Measurements from ENCODE around the gene SPATA25.

Gene SPATA25

GRCh38 chr20:45890985-45891983, 3.9 kb upstream of the SPATA25 start, which contains the start of the genes CTSA and NEURL2:
CTSA (plus strand) TSS chr20:45891335; CDS start chr20:45891569, 234 bp downstream.
NEURL2 (minus strand) TSS chr20:45891208; CDS start chr20:45890991, 217 bp downstream.
- Histone ChIP-seq H3K9me3 (ENCODE audit: severe bottlenecking) (no peaks in the 10 kb centered on the region), H3K27me3 (ENCODE audit: insufficient read depth, low read depth, severe bottlenecking) (no peaks in the 10 kb centered on the region), H3K27ac (peak within 1 kb of the TSS; percentile 81), H3K4me3 (ENCODE audit: low read depth, low read length) (peak within 1 kb of the TSS; percentile 60), H3K36me3 (peaks cover 41% of the 10 kb centered on the region)
- TF ChIP-seq, protein P1, sequence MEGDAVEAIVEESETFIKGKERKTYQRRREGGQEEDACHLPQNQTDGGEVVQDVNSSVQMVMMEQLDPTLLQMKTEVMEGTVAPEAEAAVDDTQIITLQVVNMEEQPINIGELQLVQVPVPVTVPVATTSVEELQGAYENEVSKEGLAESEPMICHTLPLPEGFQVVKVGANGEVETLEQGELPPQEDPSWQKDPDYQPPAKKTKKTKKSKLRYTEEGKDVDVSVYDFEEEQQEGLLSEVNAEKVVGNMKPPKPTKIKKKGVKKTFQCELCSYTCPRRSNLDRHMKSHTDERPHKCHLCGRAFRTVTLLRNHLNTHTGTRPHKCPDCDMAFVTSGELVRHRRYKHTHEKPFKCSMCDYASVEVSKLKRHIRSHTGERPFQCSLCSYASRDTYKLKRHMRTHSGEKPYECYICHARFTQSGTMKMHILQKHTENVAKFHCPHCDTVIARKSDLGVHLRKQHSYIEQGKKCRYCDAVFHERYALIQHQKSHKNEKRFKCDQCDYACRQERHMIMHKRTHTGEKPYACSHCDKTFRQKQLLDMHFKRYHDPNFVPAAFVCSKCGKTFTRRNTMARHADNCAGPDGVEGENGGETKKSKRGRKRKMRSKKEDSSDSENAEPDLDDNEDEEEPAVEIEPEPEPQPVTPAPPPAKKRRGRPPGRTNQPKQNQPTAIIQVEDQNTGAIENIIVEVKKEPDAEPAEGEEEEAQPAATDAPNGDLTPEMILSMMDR (IDR thresholded peaks at IDR 0.05; ENCODE audit: low read depth, low read length) = no peak
- peak; percentile 92 for DNase-seq

- DNase-seq = peak; percentile 92
- peak overlapping the region; percentile 81 for H3K27ac ChIP-seq
- H3K9me3 ChIP-seq (ENCODE audit: severe bottlenecking) = no peaks in the 10 kb centered on the region
- peaks cover 37% of the 10 kb centered on the region for H3K36me3 ChIP-seq
- no peaks in the 10 kb centered on the region for H3K27me3 ChIP-seq (ENCODE audit: insufficient read depth, low read depth, severe bottlenecking)
- H3K4me3 ChIP-seq (ENCODE audit: low read depth, low read length) = peak overlapping the region; percentile 60
- TF ChIP-seq, protein P1 (IDR thresholded peaks at IDR 0.05; ENCODE audit: low read depth, low read length) = peak; percentile 91
These were observed 2.9 kb upstream of the SPATA25 start for GRCh38 chr20:45890077-45890984.

GRCh38 chr20:45888681-45889080, 1.3 kb upstream of the SPATA25 start:
- no peak overlapping the region for H3K4me3 ChIP-seq (ENCODE audit: low read depth, low read length)
- H3K27me3 ChIP-seq (ENCODE audit: insufficient read depth, low read depth, severe bottlenecking) = no peaks in the 10 kb centered on the region
- no peaks in the 10 kb centered on the region for H3K9me3 ChIP-seq (ENCODE audit: severe bottlenecking)
- no peak overlapping the region for H3K27ac ChIP-seq
- TF ChIP-seq, protein P1 (IDR thresholded peaks at IDR 0.05; ENCODE audit: low read depth, low read length) = no peak
- H3K36me3 ChIP-seq = peaks cover 34% of the 10 kb centered on the region
- no peak for DNase-seq

DNA sequence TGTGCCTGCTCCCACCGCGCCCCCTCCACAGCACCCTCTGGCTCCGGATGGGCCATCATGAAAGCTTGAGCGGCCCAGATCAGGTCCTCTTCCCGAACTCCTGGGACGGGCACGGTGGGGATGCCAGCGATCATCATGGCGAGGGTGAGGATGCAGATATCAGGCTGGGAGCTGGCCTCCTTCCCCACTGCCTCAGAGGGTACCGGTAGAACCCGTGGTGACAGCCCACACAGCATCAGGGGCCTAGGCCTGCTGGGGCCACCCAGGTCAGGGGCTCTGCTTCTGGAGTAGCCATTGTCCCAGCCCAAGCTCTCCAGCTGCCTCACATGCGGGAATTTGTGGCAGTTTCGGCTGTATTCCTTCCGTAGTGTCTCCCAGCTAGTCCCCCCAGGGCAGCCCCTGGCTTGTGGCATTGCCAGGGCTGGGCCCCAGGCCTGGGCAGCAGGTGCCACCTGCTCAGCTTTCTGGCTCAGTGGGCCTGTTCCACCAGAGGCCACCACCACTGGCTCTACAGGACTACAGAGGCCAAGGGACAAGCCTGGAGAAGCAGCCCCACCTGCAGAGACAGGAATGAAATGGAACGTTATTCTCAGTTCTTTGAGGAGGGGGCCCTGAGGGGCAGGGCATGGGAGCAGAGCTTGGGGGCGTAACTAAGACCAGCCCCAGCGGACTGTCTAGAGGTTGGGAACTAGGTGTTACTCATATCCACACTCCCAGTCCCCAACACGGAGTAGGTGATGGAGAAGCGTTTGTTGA, 654 bp downstream of the SPATA25 start:
- Histone ChIP-seq H3K27ac (no peak overlapping the region), H3K36me3 (peaks cover 38% of the 10 kb centered on the region), H3K9me3 (ENCODE audit: severe bottlenecking) (no peaks in the 10 kb centered on the region), H3K27me3 (ENCODE audit: insufficient read depth, low read depth, severe bottlenecking) (no peaks in the 10 kb centered on the region), H3K4me3 (ENCODE audit: low read depth, low read length) (no peak overlapping the region)
- TF ChIP-seq, protein P1 (IDR thresholded peaks at IDR 0.05; ENCODE audit: low read depth, low read length) = no peak
- no peak for DNase-seq

DNA sequence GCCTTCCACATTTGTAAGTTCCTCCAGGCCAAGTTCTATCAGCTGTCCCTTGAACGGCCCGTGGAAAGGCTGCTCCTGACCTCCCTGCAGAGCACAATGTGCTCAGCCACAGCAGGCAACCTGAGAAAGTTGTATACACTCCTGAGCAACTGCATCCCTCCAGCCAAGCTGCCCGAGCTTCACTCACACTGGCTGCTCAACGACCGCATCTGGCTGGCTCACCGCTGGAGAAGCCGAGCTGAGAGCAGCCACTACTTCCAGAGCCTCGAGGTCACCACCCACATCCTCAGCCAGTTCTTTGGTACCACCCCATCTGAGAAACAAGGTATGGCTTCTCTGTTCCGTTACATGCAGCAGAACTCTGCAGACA, 4.3 kb downstream of the SPATA25 start:
- H3K4me3 ChIP-seq (ENCODE audit: low read depth, low read length) = no peak overlapping the region
- no peaks in the 10 kb centered on the region for H3K9me3 ChIP-seq (ENCODE audit: severe bottlenecking)
- H3K27me3 ChIP-seq (ENCODE audit: insufficient read depth, low read depth, severe bottlenecking) = no peaks in the 10 kb centered on the region
- DNase-seq = no peak
- no peak overlapping the region for H3K27ac ChIP-seq
- TF ChIP-seq, protein P1 (IDR thresholded peaks at IDR 0.05; ENCODE audit: low read depth, low read length) = no peak
- H3K36me3 ChIP-seq = peaks cover 38% of the 10 kb centered on the region
